GM21825 (cell line): Measurements from ENCODE around the gene DPH1.
"Not testable (repeated sequence)": the region's sequence is repeated elsewhere in the genome, so short reads cannot be mapped to it uniquely, and the experiment has no call there.

Experiments used
- ATAC-seq: cut with Tn5 transposase; IDR thresholded peaks from one replicate; pipeline ENCODE4 v1.9.1; 2021; ENCODE audit warnings: mild to moderate bottlenecking, moderate library complexity; ENCODE audit not compliant: unreplicated experiment

Gene DPH1

GRCh38 chr17:2004435-2004952 is 25.5 kb upstream of the DPH1 start:
- ATAC-seq, result no peak

DNA sequence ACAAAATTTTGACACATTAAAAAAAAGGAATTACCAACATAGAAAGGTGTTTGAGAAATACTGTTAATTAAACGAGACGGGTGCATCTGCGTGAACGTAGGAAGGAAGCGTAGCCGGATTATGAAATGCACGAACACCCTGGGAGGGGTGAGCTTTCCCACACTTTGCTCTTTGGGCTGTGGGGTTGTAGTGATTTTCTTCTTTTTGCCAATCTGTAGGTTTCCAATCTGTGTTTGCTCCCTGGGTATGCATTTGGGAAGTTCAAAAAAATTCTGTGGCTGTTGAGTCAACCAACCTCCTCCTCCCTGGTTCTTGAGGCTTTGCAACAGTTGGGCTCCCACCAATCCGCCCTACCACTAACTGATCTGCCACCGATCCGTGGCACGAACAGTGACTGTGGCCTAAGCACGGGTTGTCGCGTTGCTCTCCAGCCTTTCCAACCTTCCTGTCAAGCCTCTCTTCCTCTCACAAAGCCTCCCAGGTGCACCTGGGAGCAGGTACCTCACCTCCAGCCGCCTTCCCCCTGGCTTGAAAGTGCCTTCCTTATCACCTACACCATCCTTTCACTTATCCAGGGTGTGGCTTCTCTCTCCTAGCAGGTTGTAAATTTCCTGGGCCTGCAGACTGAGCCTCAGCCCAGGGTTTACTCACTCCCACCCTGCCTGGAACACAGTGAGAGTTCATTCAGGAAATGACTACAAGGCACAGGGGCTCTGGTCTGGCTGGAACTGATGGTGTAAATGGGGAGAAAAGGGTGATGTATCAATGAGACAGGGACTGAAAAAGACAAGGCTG is 21.4 kb upstream of the DPH1 start:
- ATAC-seq, result no peak

DNA sequence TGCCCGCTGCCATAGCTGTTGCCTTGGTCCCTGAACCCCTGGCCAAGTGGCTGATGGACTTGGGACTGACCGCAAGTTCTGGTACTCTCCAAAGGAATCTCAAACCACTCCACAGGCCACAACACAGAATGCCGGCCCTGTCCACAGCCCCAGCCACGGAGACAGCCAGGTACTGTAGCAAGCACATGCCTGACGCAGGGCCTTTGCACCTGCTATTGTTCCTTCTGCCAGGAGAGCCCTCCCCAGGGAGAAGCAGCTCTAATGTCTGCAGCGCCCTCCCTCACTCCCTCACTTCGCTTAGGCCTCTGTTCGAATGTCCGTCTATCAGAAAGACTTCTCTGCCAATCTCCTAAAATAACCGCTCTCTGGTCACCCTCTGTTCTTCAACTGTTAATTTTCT is 20.2 kb upstream of the DPH1 start:
- ATAC-seq, result no peak

DNA sequence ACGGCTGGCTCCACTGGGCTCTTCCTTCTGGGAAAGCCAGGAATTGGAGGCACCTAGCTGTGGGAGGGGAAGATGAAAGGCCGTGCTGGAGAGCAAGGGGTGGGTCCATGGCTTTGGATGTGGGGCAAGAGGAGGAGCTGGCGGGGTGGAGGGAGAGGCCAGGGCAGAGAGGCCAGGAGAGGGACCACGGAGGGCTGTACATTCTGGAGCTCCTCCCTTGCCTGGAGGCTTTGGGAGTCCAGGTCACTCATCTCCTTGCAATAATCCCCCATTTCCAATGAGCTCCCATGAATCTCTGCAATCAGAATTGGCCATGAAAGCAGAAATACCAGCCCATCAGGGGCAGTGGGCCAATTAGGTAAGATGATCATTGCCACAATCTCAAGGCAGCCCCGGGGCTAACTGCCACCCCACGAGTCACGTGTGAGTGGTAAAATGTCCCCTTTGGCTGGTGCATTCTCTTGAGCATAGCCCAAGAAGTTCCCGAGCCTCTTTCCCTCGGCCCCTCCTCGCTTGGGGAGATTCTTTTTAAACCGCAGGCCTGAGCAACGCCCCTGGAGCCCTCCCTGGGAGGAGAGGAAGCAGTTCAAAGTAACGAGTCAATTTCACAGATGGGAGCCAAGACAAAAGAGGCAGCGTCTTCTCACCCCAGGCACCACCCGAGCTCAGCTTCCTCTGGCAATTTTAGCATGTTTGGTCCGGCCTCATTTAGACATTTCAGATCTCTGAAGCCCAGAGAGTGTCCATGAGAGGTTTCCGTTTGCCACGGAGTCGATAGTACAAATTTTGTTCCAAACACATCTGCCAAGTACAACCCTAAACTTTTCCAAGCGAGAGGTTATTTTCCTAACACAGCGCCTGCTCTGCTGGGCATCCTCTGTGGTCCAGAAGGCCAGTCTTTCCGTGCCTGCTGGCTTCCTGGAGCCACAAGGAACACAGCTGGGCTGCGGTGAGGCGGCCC is 18.3 kb upstream of the DPH1 start:
- ATAC-seq, result no peak

- no peak for ATAC-seq
These were observed 17.5 kb upstream of the DPH1 start for GRCh38 chr17:2012499-2012898.

GRCh38 chr17:2013220-2013993 is 16.5 kb upstream of the DPH1 start:
- not testable (repeated sequence) for ATAC-seq

GRCh38 chr17:2013994-2014317 is 16.0 kb upstream of the DPH1 start:
- no peak for ATAC-seq

DNA sequence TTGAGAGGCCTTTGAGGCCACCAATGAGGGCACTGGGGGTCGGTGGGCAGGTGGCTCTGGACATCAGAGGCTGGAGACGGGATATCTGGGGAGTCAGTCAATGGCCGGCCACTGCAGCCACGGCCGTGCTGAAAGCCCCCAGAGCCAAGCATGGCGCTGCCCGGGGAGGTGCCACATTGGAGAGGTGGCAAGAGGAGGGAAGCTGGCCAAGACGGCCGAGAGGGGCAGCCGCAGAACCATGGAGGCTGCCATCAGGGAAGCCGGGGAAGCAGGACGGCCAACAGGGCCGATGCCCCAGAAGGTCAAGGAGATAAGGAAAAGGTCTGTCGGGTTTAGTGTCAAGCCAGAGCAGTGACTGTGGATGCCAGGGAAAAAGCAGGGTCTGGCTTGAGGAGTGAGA is 14.6 kb upstream of the DPH1 start:
- ATAC-seq, result no peak

- ATAC-seq, result no peak
These were observed 13.5 kb upstream of the DPH1 start for GRCh38 chr17:2016494-2016893.

GRCh38 chr17:2017274-2017941 is 12.5 kb upstream of the DPH1 start:
- no peak for ATAC-seq

- no peak for ATAC-seq
These were observed 11.0 kb upstream of the DPH1 start for GRCh38 chr17:2018716-2019510.

DNA sequence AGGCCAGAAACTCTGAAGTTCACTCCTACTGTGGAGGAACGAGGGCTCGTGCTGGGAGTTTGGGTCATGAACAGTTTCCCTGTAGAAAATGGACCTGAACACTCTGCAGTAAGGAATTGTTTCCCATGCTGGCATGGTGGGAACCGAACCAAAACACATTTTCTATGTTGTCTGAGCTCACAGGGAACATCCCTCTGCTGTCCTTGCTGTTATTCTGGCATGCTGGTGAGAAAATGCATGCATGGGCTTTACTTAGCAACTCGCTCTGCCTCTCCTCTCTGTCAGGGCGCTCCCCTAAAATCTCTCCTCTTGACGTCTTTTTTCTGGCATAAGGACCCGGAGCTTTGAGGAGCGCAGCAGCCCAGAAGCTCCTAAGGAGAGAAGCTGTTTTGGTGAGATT is 10.2 kb upstream of the DPH1 start:
- no peak for ATAC-seq

DNA sequence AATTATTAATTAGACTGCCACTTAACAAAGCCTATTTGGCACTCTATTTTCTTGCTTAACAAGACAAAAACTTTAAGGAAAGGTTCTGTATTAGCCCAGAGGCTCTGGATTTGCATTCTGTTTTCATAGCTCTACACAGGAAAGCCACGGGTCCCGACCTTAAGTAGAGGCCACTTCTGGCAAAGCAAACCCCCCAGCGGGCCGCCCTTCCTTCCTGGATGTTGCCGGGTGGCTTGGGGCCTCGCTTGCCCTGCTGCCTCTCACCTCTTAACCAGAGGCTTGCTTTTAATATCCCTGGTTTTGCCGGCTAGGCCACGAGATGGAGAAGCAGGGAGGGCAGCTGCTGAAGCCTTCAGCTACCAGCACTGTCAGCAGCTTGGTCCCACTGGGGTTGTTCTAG is 9.2 kb upstream of the DPH1 start:
- ATAC-seq, result no peak

- ATAC-seq, result no peak
These were observed 7.2 kb upstream of the DPH1 start for GRCh38 chr17:2022647-2023240.

GRCh38 chr17:2023256-2023655 is 6.7 kb upstream of the DPH1 start:
- ATAC-seq, result no peak

- ATAC-seq, result no peak
These were observed 6.0 kb upstream of the DPH1 start for GRCh38 chr17:2023692-2024571.

DNA sequence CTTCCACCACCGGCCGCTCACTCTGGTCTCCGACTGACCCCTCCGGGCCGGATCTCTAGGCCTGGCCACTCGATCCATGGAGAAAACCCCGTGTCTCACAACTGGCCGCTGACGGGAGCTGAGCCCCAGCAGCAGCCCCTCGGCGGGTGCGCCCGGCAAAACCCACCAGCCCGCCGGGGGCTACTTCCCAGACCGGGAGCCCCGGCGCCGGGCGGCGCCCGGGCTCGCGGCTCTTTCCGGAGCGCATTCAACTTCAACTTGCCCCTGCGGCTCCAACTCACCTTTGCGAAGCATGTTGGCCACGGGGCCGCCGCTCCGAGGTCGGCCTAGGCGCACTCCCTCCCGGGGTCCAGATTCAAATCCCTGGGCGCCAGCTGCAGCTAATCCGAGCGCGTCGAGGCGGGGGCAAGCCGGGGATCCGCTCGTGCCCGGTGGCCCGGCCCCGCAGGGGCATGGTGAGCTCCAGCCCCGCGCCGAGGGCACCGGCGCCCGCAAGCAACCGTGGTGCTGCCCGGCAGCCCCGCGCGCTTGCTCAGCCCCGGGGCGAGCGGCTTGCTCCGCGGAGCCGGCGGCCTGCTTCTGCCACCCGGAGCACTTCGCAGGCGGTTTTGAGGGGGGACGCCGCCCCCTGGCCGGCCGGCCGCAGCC is 5.3 kb upstream of the DPH1 start:
- ATAC-seq, result no peak

DNA sequence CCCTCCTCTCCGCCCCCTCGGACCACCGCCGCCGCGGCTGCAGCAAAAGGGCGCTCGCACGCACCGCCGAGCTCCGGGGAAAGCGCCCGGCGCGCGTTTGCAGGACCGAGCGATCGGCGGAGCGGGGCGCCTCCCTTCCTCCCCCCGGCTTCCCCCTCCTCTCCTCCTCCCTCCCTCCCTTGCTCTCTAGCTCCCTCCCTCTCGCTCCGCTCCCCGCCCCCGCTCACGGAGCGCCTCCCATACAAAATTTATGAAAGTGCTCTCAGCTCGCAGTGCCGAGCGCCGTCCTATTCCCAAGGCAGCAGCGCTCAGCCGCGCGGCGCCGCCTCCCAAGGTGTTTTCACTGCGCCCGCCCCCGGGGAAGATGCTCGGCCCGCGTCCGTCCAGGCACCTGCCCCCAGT is 4.7 kb upstream of the DPH1 start, which contains the start of gene RTN4RL1:
Gene RTN4RL1, minus strand, starts transcription at position 115 of the 402 bp plus-strand sequence. CDS start 469 bp downstream, outside the sequence.
- no peak for ATAC-seq
